H1 (cell line): ENCODE measurements around the gene ACOT11. TPM values are rescaled to one million over a fixed set of nuclear protein-coding genes. Genes with fewer than 3 reads are reported as not detected.
A peak's percentile ranks its signal among the peaks of the same experiment; 100 is the strongest.

Experiments used
- CTCF ChIA-PET: fragments of 300-600 bp; sonication (Branson Sonifier 250); formaldehyde crosslinking; loops from one replicate; lab custom pipeline; 2021; ENCODE audit not compliant: partially characterized antibody; lab: Charles Lee
- POLR2A ChIA-PET: fragments of 300-600 bp; sonication (Branson Sonifier 250); formaldehyde crosslinking; loops from one replicate; lab custom pipeline; 2021; ENCODE audit warnings: inconsistent platforms; ENCODE audit not compliant: partially characterized antibody; lab: Charles Lee
- DNase-seq, 2 experiments: peaks; one replicate each; pipeline versions ENCODE4 v3.0.0 to v3.0.0-alpha.2; 2010 to 2022; ENCODE audit warnings: low spot score in 2 of 2, low read depth in 1 of 2, mixed read lengths in 1 of 2
- FAIRE-seq: peaks from 2 replicates; lab custom pipeline; 2011; peaks lifted over from hg19 to GRCh38; lab: Jason Lieb, UNC
- H2AFZ ChIP-seq: 2 replicates; pipeline ENCODE4 v1.8.1; 2012; ENCODE audit warnings: low read length, inconsistent platforms
- H2AK5ac ChIP-seq: 2 replicates; pipeline ENCODE4 v1.6.1; 2013; ENCODE audit warnings: low read depth, low read length
- H2BK120ac ChIP-seq: replicated peaks from 2 replicates; pipeline ENCODE3; 2013; ENCODE audit warnings: low read depth, low read length, inconsistent platforms
- H2BK12ac ChIP-seq: 2 replicates; pipeline ENCODE4 v1.6.1; 2013; ENCODE audit warnings: low read depth, low read length
- H2BK15ac ChIP-seq: 2 replicates; pipeline ENCODE4 v1.6.1; 2013; ENCODE audit warnings: low read length
- H2BK20ac ChIP-seq: 2 replicates; pipeline ENCODE4 v1.6.1; 2013; ENCODE audit warnings: low read length
- H2BK5ac ChIP-seq: 2 replicates; pipeline ENCODE4 v1.6.1; 2013; ENCODE audit warnings: low read depth, low read length
- H3K14ac ChIP-seq: 2 replicates; pipeline ENCODE4 v1.6.1; 2013; ENCODE audit warnings: inconsistent platforms; ENCODE audit not compliant: insufficient read length
- H3K18ac ChIP-seq: 2 replicates; pipeline ENCODE4 v1.6.1; 2013; ENCODE audit warnings: low read length; ENCODE audit errors: extremely low read depth
- H3K23ac ChIP-seq: 2 replicates; pipeline ENCODE4 v1.6.1; 2013; ENCODE audit warnings: inconsistent platforms; ENCODE audit not compliant: insufficient read length
- H3K23me2 ChIP-seq: 2 replicates; pipeline ENCODE4 v1.6.1; 2013; ENCODE audit warnings: low read depth, low read length
- H3K27ac ChIP-seq: 2 replicates; pipeline ENCODE4 v1.6.1; 2011; ENCODE audit warnings: low read depth, low read length, inconsistent platforms
- H3K27me3 ChIP-seq, 4 experiments: replicated peaks in 1 of 4; 1 replicate in 1 of 4; 2 replicates in 3 of 4; pipeline versions ENCODE4 v1.6.1 to v1.8.1; 2011 to 2013; ENCODE audit warnings: low read length in 3 of 4, mild to moderate bottlenecking in 3 of 4, inconsistent platforms in 2 of 4, mixed read lengths in 2 of 4, moderate library complexity in 1 of 4; ENCODE audit not compliant: control insufficient read depth in 3 of 4, insufficient read depth in 3 of 4; ENCODE audit errors: extremely low read depth in 1 of 4
- H3K36me3 ChIP-seq, 4 experiments: 2 replicates each; pipeline versions ENCODE4 v1.6.1 to v1.8.1; 2011 to 2013; ENCODE audit warnings: mild to moderate bottlenecking in 4 of 4, low read length in 3 of 4, moderate library complexity in 2 of 4, control low read depth in 1 of 4, inconsistent platforms in 1 of 4; ENCODE audit not compliant: insufficient read depth in 4 of 4, control insufficient read depth in 2 of 4
- H3K4ac ChIP-seq: replicated peaks from 2 replicates; pipeline ENCODE3; 2013; ENCODE audit warnings: low read length, low read depth, mixed read lengths, inconsistent platforms; ENCODE audit not compliant: insufficient read length
- H3K4me1 ChIP-seq, 4 experiments: replicated peaks in 1 of 4; 1 replicate in 1 of 4; 2 replicates in 3 of 4; pipeline versions ENCODE4 v1.6.1 to v1.8.1; 2011 to 2013; ENCODE audit warnings: low read length in 3 of 4, inconsistent platforms in 2 of 4, mixed read lengths in 1 of 4; ENCODE audit not compliant: insufficient read depth in 4 of 4, control insufficient read depth in 3 of 4
- H3K4me2 ChIP-seq, 2 experiments: 2 replicates each; pipeline versions ENCODE4 v1.6.1 to v1.8.1; 2011 to 2013; ENCODE audit warnings: low read depth in 2 of 2, low read length in 2 of 2, control low read depth in 1 of 2, inconsistent platforms in 1 of 2, mild to moderate bottlenecking in 1 of 2; ENCODE audit not compliant: insufficient read depth in 1 of 2
- H3K4me3 ChIP-seq, 4 experiments: fragments of 200-600, 300-600 bp in 1 of 4; sonication (generic), shearing (Covaris generic), sonication (Bioruptor Twin) in 1 of 4; 2 replicates each; pipeline versions ENCODE4 v1.5.1 to v1.8.1; 2011 to 2016; ENCODE audit warnings: low read length in 4 of 4, low read depth in 3 of 4, control low read depth in 2 of 4, inconsistent platforms in 2 of 4, mild to moderate bottlenecking in 2 of 4, mixed read lengths in 1 of 4, moderate library complexity in 1 of 4; ENCODE audit not compliant: insufficient read depth in 2 of 4; ENCODE audit errors: extremely low read depth in 1 of 4
- H3K56ac ChIP-seq: replicated peaks from 2 replicates; pipeline ENCODE3; 2013; ENCODE audit warnings: low read depth, mild to moderate bottlenecking, mixed read lengths, low read length, inconsistent platforms; ENCODE audit not compliant: insufficient read length
- H3K79me1 ChIP-seq: 2 replicates; pipeline ENCODE4 v1.6.1; 2013; ENCODE audit warnings: low read depth, low read length, control low read depth
- H3K79me2 ChIP-seq, 2 experiments: 2 replicates each; pipeline versions ENCODE4 v1.6.1 to v1.8.1; 2012 to 2013; ENCODE audit warnings: low read length in 2 of 2, mild to moderate bottlenecking in 2 of 2, inconsistent platforms in 1 of 2; ENCODE audit not compliant: insufficient read depth in 2 of 2, control insufficient read depth in 1 of 2
- H3K9ac ChIP-seq, 4 experiments: replicated peaks in 1 of 4; 1 replicate in 1 of 4; 2 replicates in 3 of 4; pipeline versions ENCODE4 v1.6.1 to v1.8.1; 2011 to 2013; ENCODE audit warnings: low read depth in 3 of 4, low read length in 3 of 4, control low read depth in 2 of 4, mild to moderate bottlenecking in 2 of 4, moderate library complexity in 2 of 4, inconsistent platforms in 1 of 4; ENCODE audit errors: extremely low read depth in 1 of 4
- H3K9me3 ChIP-seq, 2 experiments: 2 replicates each; pipeline versions ENCODE4 v1.6.1 to v1.8.1; 2012 to 2013; ENCODE audit warnings: mild to moderate bottlenecking in 2 of 2, moderate library complexity in 2 of 2, control low read depth in 1 of 2, inconsistent platforms in 1 of 2, low read depth in 1 of 2, low read length in 1 of 2, mixed read lengths in 1 of 2; ENCODE audit not compliant: insufficient read depth in 2 of 2
- H4K20me1 ChIP-seq, 2 experiments: replicated peaks in 1 of 2; 2 replicates each; pipeline versions ENCODE3 to v1.8.1; 2011 to 2013; ENCODE audit warnings: inconsistent platforms in 2 of 2, low read length in 2 of 2, mild to moderate bottlenecking in 1 of 2; ENCODE audit not compliant: insufficient read depth in 2 of 2, control insufficient read depth in 1 of 2
- H4K5ac ChIP-seq: 2 replicates; pipeline ENCODE4 v1.6.1; 2013; ENCODE audit warnings: low read length, low read depth, mixed read lengths, inconsistent platforms; ENCODE audit not compliant: insufficient read length
- H4K8ac ChIP-seq: 2 replicates; pipeline ENCODE4 v1.8.0; 2013; ENCODE audit warnings: mild to moderate bottlenecking, moderate library complexity, low read length, inconsistent platforms; ENCODE audit not compliant: insufficient read depth; ENCODE audit errors: extremely low read depth
- H4K91ac ChIP-seq: replicated peaks from 2 replicates; pipeline ENCODE3; 2013; ENCODE audit warnings: low read length, mixed read lengths, inconsistent platforms; ENCODE audit not compliant: insufficient read length
- CREB1 ChIP-seq: IDR thresholded peaks from 2 replicates; pipeline ENCODE4 v1.6.1; 2012; ENCODE audit warnings: inconsistent platforms
- CTBP2 ChIP-seq: IDR thresholded peaks from 2 replicates; pipeline ENCODE4 v1.7.0; 2011; ENCODE audit warnings: borderline replicate concordance, mild to moderate bottlenecking, moderate library complexity, mixed read lengths, low read length; ENCODE audit not compliant: insufficient read depth, insufficient read length
- CTCF ChIP-seq, 3 experiments: IDR thresholded peaks; 1 replicate in 2 of 3; 2 replicates in 1 of 3; pipeline versions ENCODE4 v1.5.1 to v1.6.1; 2011; ENCODE audit warnings: low read length in 3 of 3, mild to moderate bottlenecking in 3 of 3, inconsistent platforms in 2 of 3, low read depth in 1 of 3, moderate library complexity in 1 of 3; ENCODE audit not compliant: insufficient read depth in 1 of 3; ENCODE audit errors: control extremely low read depth in 1 of 3
- RAD21 ChIP-seq, 2 experiments: IDR thresholded peaks in 1 of 2; conservative IDR thresholded peaks in 1 of 2; 2 replicates each; pipeline ENCODE4 v1.6.1; 2011; ENCODE audit warnings: low read depth in 2 of 2, low read length in 2 of 2, improper control_type of control experiment in 1 of 2, inconsistent platforms in 1 of 2, mild to moderate bottlenecking in 1 of 2, moderate library complexity in 1 of 2
- WGBS, 2 experiments: shearing (Covaris generic) in 1 of 2; methylation state at CpG; one replicate each; pipeline versions ENCODE4 v1.1.6 to v1.1.7; 2013 to 2015; ENCODE audit warnings: low lambda C conversion rate in 2 of 2, mixed read lengths in 2 of 2, inconsistent platforms in 1 of 2, low coverage in 1 of 2, missing lambda C conversion rate in 1 of 2; ENCODE audit not compliant: insufficient replicate concordance in 2 of 2, insufficient coverage in 1 of 2, insufficient read length in 1 of 2; ENCODE audit errors: extremely low coverage in 1 of 2, missing lambda C conversion rate in 1 of 2; 5-methylcytosine and 5-hydroxymethylcytosine counted together
- polyA plus RNA-seq, 7 experiments: library from polyadenylated mRNA; depleted of rRNA in 3 of 7; stranded (reverse) in 5 of 7; unstranded in 2 of 7; fragments of >200 nt in 5 of 7; fragments of 200-250 nt in 2 of 7; gene quantifications; 1 replicate in 5 of 7; 2 replicates in 1 of 7; 4 replicates in 1 of 7; pipeline versions ENCODE4 v1.2.1 to v1.2.3, GENCODE V29; 2011 to 2013; ENCODE audit warnings: missing spikeins in 2 of 7, mixed read lengths in 2 of 7
- total RNA-seq: library from RNA; stranded (reverse); fragmentation: NEBNext Ultra II Directional; extraction: Animal tissue kit (Norgen Biotek cat#: 25700); gene quantifications from 2 replicates; pipeline ENCODE4 v1.2.1, GENCODE V29; 2021

The ACOT11 gene
- total and polyA plus RNA-seq, 2 of the 8 experiments (the other 6 are each of a cell fraction or from before 2014, with no cell fraction given): 3.8 to 4.5 TPM

- TF ChIP-seq CREB1 (0 out of 2 replicates have a peak, but pooled peaks have one; percentile 11), RAD21 (IDR thresholded peaks at IDR 0.05 in 1 of 2, conservative IDR thresholded peaks at IDR 0.05 in 1 of 2; ENCODE audit: low read depth in 2 of 2, low read length in 2 of 2) (peak; percentile 65 to 73), CTBP2 (no peak), CTCF (IDR thresholded peaks at IDR 0.05; ENCODE audit: control extremely low read depth in 1 of 3, insufficient read depth in 1 of 3, low read depth in 1 of 3, low read length in 3 of 3) (peak; percentile 57 to 80 (median 65))
- Histone ChIP-seq H3K56ac (no peak overlapping the region), H3K23ac (no peak overlapping the region), H2AK5ac (no peak overlapping the region), H3K14ac (no peak overlapping the region), H3K79me2 (no peaks in the 10 kb centered on the region), H4K8ac (peak overlapping the region; percentile 87; the same call in 1 of the 2 replicates), H4K5ac (no peak overlapping the region), H3K79me1 (no peaks in the 10 kb centered on the region), H3K4me3 (no peak overlapping the region), H2BK20ac (no peak overlapping the region), H2AFZ (no peak overlapping the region), H3K4me1 (no peaks in the 10 kb centered on the region), H3K9ac (no peak overlapping the region), H3K4me2 (no peak overlapping the region), H2BK5ac (no peak overlapping the region), H4K91ac (no peak overlapping the region), H2BK15ac (no peak overlapping the region), H2BK12ac (no peak overlapping the region), H4K20me1 (no peaks in the 10 kb centered on the region), H3K9me3 (no peaks in the 10 kb centered on the region), H2BK120ac (no peak overlapping the region), H3K27me3 (no peaks in the 10 kb centered on the region), H3K36me3 (no peaks in the 10 kb centered on the region), H3K18ac (no peak overlapping the region), H3K4ac (no peak overlapping the region), H3K27ac (no peak overlapping the region), H3K23me2 (no peaks in the 10 kb centered on the region)
- CTCF ChIA-PET: interaction anchor here (0.6 to 2.5 kb wide), 16 partner anchors 7 to 344 kb away, joined by 3 to 13 read pairs (median 4); no protein-coding TSS in a partner anchor
- peak; percentile 69 for FAIRE-seq
- POLR2A ChIA-PET: no interaction called here
- peak in 1 of 2 experiments; percentile 63 for DNase-seq
- 59% methylated on average over 5 of the region's 5 CpGs; no CpG with 5 or more reads in 1 of the 2 experiments for WGBS, 2 experiments
Observed at GRCh38 chr1:54519709-54520108, 28.3 kb upstream of the ACOT11 start.
